Measurements from ENCODE around the gene MYO7A.

DNA sequence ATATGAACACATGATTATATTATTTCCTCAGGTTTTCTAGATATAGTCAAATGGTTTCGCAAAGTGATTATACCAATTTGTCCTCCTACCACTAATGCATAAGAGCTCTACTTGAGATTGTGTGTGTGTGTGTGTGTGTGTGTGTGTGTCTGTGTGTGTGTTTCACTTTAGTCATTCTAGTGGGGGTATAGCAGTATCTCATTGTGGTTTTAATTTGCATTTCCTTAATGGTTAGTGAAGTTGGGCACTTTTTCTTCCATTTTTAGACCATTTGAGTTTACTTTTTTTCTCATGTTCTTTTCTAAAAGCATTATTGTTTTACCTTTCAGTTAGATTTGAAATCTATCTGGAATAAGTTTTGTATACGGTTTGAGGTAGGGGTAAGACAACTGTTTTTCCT lies 48.4 kb upstream of the MYO7A start:
- no peak for TF ChIP-seq POLR2A (IDR thresholded peaks at IDR 0.05; ENCODE audit: low read depth, low read length)
- TF ChIP-seq MAZ (IDR thresholded peaks at IDR 0.05; ENCODE audit: borderline replicate concordance, low read depth, low read length), result no peak
- TF ChIP-seq, protein P1, sequence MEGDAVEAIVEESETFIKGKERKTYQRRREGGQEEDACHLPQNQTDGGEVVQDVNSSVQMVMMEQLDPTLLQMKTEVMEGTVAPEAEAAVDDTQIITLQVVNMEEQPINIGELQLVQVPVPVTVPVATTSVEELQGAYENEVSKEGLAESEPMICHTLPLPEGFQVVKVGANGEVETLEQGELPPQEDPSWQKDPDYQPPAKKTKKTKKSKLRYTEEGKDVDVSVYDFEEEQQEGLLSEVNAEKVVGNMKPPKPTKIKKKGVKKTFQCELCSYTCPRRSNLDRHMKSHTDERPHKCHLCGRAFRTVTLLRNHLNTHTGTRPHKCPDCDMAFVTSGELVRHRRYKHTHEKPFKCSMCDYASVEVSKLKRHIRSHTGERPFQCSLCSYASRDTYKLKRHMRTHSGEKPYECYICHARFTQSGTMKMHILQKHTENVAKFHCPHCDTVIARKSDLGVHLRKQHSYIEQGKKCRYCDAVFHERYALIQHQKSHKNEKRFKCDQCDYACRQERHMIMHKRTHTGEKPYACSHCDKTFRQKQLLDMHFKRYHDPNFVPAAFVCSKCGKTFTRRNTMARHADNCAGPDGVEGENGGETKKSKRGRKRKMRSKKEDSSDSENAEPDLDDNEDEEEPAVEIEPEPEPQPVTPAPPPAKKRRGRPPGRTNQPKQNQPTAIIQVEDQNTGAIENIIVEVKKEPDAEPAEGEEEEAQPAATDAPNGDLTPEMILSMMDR (conservative IDR thresholded peaks at IDR 0.05; ENCODE audit: low read depth, low read length), result no peak
- TF ChIP-seq RAD21 (IDR thresholded peaks at IDR 0.05; ENCODE audit: low read length), result no peak
- TF ChIP-seq CEBPB (IDR thresholded peaks at IDR 0.05; ENCODE audit: low read depth, low read length), result no peak
- TF ChIP-seq SMC3 (IDR thresholded peaks at IDR 0.05; ENCODE audit: low read depth, low read length), result no peak
- TF ChIP-seq, protein P2, sequence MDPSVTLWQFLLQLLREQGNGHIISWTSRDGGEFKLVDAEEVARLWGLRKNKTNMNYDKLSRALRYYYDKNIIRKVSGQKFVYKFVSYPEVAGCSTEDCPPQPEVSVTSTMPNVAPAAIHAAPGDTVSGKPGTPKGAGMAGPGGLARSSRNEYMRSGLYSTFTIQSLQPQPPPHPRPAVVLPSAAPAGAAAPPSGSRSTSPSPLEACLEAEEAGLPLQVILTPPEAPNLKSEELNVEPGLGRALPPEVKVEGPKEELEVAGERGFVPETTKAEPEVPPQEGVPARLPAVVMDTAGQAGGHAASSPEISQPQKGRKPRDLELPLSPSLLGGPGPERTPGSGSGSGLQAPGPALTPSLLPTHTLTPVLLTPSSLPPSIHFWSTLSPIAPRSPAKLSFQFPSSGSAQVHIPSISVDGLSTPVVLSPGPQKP (IDR thresholded peaks at IDR 0.05; ENCODE audit: borderline replicate concordance, low read depth, low read length), result no peak
- TF ChIP-seq RFX5 (IDR thresholded peaks at IDR 0.05; ENCODE audit: low read depth, low read length), result no peak
- TF ChIP-seq MXI1 (IDR thresholded peaks at IDR 0.05; ENCODE audit: borderline replicate concordance, low read depth, low read length), result no peak
- no peak for TF ChIP-seq BHLHE40 (IDR thresholded peaks at IDR 0.05; ENCODE audit: low read depth, low read length)
- TF ChIP-seq RCOR1 (IDR thresholded peaks at IDR 0.05; ENCODE audit: insufficient replicate concordance, low read length), result no peak
- no peak for TF ChIP-seq MAFK (IDR thresholded peaks at IDR 0.05; ENCODE audit: low read depth, low read length)
- no peak for TF ChIP-seq CHD1 (IDR thresholded peaks at IDR 0.05; ENCODE audit: low read depth, low read length)
